GM21825 (cell line): ENCODE data around the gene TESPA1.
"Not testable (repeated sequence)": the region's sequence is repeated elsewhere in the genome, so short reads cannot be mapped to it uniquely, and the experiment has no call there.

Experiments
- ATAC-seq: cut with Tn5 transposase; IDR thresholded peaks from one replicate; pipeline ENCODE4 v1.9.1; 2021; ENCODE audit warnings: mild to moderate bottlenecking, moderate library complexity; ENCODE audit not compliant: unreplicated experiment

The TESPA1 gene

DNA sequence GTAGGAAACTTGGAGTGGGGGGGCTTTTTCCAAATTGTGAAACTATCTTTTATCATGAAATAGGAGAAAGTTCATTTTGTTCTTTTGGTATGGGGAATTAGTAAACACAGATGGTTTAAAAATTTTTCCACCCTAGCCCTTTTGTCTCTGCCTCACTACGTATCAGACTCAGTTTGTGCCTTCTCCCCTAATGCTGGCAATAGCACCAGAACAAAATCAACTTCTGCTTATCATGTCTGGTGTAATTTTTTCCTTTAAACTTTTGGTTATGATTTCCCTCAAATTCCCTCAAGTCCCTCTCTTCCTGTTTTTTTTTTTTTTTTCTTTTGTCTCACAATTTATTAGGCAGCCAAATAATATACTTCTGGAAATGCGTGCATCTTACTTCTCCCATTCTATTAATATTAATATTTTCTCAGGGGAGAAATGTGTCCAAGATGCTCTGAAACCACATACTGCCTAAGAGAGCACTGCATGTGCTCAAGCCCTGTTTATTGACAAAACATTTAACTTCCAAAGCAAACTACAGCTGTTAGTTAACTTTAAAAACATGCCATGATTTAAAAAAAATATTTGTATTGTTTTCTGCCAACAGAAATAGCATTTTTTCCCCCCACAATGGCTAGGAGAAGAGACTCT is 35.4 kb downstream of the TESPA1 start:
- no peak for ATAC-seq

GRCh38 chr12:54948171-54948570 is 36.4 kb downstream of the TESPA1 start:
- no peak for ATAC-seq

DNA sequence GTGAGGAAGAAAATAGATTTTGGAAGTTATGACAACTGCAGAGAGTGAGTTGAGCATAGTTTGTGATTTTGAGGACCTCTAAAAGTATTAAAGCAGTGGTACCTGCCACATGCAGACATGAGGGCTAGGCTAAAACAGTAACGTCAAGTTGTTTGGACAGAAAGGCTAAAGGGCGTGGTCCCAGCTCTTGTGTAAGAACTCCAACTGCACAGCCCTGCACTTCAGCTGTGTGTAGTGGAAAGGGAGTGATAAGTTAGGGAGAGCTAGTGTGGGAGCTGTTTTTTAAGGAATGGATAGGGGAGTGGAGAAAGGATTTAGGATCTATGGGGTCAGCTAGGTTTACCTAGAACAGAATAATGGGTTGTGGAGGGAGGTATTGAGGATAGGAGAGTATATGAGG is 39.5 kb downstream of the TESPA1 start:
- no peak for ATAC-seq

DNA sequence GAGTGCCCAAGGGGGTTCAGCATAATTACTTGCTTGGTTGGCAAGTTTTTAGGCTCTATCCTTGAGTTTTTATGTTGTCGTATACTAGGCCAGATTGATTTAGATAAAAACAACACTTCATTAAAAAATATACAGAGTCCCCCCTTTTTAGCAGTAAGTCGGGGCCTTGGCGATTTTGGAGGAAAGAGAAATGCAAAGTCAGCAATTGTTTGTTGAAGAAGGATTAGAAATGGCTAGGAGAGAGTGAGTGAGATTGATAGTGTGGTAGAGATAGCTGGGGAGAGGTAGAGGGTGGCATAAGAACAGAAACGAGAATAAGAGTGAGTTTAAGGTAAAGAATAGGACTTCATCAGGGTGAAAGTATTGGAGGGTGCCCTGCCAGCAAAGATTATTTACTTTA is 41.3 kb downstream of the TESPA1 start:
- not testable (repeated sequence) for ATAC-seq

GRCh38 chr12:54941659-54942058 is 42.9 kb downstream of the TESPA1 start:
- no peak for ATAC-seq

- no peak for ATAC-seq
Measured at GRCh38 chr12:54940727-54941315, 43.7 kb downstream of the TESPA1 start.

DNA sequence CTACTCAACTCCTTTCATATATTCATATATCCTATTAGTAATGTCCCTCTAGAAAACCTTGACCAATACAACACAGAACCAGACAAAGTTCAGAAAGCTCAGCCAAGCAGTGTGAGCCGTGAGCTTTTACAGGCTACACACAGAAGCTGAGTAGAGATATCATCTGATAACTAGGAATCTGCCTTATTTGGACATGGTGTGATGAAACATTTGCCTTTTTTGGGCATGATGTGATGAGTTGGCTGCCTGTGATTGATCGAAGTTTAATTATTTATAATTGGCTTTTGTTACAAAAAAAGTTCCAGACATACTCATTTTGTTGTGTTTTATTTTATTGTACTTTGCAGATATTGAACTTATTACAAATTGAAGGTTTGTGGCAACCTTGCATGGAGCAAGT is 46.6 kb downstream of the TESPA1 start:
- no peak for ATAC-seq

DNA sequence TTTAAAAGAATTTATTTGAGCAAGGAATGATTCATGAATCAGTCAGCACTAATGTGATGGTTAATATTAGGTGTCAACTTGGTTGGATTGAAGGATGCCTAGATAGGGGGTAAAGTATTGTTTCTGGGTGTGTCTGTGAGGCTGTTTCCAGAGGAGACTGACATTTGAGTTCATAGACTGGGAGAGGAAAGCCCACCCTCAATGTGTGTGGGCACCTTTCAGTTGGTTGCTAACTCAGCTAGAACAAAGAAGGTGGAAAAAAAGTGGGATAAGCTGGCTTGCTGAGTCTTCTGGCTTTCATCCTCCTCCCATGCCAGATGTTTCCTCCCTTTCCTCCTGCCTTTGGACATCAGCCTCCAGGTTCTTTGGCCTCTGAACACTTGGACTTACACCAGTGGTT is 47.2 kb downstream of the TESPA1 start:
- ATAC-seq, result no peak

- ATAC-seq, result no peak
Measured at GRCh38 chr12:54936736-54937135, 47.8 kb downstream of the TESPA1 start.

GRCh38 chr12:54935235-54935951 is 49.2 kb downstream of the TESPA1 start:
- peak; percentile 98 for ATAC-seq

- ATAC-seq, result no peak
Measured at GRCh38 chr12:54934419-54934818, 50.1 kb downstream of the TESPA1 start.

DNA sequence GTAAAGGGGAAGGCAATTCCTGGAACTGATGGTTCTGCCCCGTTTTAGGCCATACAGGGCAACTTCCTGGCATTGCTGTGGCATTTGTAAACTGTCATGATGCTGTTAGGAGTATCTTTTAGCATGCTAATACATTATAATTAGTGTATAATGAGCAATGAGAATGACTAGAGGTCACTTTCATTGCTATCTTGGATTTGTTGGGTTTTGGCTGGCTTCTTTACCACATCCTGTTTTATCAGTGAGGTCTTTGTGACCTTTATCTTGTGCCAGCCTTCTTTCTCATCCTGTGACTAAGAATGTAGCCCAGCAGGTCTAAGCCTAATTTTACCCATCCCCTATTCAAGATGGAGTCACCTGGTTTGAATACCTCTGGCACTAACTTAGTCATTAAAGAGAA is 51.2 kb downstream of the TESPA1 start:
- ATAC-seq, result no peak

DNA sequence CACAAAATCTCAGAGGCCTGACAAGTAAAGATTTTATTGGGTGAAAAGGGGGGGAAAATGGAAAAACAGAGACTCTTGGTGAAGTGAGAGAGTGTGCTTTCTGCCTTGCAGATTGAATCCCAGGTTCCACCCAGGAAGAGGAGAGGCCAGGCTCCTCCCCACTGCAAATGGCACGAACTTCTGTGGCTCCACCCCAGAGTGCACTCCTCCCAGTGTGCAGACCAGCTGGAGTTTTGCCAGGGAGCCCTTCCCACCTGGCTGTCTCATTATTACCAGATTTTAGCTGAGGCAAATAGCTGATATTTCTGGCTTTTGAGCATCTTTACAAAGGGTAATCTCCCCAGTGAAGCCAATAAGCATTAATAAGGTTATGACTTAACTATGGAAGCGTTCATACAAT is 51.9 kb downstream of the TESPA1 start:
- ATAC-seq, result no peak

- no peak for ATAC-seq
Measured at GRCh38 chr12:54932038-54932437, 52.5 kb downstream of the TESPA1 start.

DNA sequence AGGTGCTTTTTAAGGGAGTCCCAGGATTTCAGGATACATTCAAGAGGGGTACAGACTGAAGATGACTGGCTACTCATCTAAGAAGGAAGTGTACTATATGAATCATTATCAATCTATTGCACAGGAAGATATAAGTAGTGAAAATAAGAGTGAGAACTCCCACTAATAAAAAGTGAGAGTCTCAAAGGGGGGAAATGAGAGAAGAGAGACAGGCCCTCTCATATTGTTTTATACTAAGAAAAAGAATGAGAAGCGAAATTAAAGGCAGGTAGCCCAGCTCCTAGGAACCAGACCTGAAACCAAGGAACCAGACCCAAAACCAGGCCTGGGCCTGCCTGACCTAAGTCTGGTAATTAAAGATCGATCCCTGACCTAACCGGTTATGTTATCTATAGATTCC is 54.6 kb downstream of the TESPA1 start:
- no peak for ATAC-seq

DNA sequence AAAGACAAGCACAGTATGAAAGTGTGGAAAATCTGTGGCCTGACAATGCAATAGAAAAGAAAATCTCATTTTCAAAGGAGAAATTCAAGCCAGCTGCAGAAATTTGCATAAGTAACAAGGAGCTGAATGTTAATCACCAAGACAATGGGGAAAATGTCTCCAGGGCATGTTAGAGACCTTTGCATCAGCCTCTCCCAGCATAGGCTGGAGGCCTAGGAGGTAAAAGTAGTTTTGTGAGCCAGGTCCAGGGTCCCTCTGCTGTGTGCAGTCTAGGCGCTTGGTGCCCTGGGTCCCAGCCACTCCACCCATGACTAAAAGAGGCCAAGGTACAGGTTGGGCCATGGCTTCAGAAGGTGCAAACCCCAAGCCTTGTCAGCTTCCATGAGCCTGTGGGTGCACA is 58.3 kb downstream of the TESPA1 start:
- ATAC-seq, result no peak

DNA sequence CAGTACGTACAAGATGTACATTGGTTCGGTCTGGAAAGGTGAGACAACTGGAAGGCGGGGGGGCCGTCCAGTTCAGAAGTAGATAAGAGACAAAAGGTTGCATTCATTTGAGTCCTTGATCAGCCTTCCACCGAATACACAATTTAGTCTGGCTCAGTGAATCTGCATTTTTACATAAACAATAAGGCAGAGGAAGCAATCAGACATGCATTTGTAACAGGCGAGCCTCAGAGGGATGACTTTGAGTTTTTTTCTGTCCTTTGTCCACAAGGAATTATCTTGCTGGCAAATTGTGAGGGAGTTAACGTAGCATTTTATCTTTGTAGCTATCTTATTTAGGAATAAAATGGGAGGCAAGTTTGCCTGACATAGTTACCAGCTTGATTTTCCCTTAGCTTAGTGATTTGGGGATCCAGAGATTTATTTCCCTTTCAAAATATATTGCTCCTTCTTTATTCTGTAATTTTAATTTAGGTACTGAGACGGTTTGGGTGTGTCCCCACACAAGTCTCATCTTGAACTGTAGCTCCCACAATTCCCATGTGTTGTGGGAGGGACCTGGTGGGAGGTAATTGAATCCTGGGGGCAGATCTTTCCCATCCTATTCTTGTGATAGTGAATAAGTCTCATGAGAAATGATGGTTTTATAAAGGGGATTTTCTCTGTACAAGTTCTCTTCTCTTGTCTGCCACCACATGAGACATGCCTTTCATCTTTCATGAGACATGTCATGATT is 59.4 kb downstream of the TESPA1 start:
- no peak for ATAC-seq

- ATAC-seq, result no peak
Measured at GRCh38 chr12:54917001-54917488, 67.5 kb downstream of the TESPA1 start.
